SW480 (cell line): ENCODE results near the gene ALKBH5.

Experiments
- DNase-seq: peaks from one replicate; pipeline ENCODE4 v3.0.0-alpha.2; 2016; ENCODE audit warnings: low spot score

The ALKBH5 gene

GRCh38 chr17:18158022-18158600 is 25.5 kb upstream of the ALKBH5 start:
- peak; percentile 93 for DNase-seq

DNA sequence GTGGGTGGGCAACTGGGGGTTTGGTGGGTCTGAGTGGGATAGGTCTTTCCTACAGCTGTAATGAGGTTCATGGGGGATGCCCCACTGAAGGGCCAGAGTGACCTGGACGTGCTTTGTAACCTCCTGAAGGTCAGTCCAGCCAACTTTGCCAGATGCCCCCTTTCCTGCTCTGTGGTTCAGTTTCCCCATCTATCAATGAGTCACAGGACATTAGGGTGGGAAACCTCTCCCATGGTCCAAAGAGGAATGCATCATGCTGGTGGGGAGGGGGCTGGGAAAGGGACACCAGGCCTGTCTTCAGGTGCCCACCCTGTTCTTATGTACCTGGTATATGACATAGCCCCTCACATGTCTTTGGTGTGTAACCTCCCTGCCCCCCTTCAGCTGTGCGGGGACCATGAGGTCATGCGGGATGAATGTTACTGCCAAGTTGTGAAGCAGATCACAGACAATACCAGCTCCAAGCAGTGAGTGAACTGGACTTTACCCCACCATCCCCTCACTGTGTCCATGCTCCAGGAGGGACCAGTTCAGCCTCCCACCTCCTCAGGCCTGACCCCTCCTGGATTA is 24.0 kb upstream of the ALKBH5 start:
- DNase-seq: no peak

DNA sequence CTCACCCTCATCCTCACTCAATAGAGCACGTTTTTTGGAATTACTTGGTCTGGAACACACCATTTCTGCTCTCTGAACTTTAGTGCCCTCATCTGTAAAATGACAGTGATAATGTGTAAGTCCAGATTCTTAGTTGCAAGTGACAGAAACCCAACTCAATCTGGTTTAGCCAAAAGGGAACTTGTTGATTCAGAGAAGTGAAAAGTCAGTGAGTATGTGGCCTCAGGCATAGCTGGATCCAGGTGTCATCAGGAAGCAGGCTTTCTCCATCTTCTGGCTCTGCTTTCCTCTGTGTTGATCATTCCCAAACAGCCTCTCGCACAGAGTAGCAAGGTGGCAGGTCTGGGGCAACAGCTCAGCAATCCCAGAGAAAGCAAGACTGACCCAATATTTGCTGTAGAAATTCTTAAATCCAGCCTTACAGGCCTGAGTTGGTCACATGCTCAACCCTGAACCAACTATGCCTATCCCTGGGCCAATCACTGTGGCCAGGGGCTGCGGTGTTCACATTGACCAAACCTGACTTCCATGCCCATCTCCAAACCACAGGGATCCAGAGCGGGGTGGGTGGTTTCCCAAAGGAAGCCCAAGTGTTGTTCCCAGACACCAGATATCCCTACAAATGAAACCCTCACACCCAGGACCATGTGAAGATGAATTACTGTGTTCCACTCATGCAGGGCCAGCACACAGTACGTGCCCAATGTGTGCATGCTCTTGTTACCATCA is 23.3 kb upstream of the ALKBH5 start:
- DNase-seq: no peak

- no peak for DNase-seq
Observed at GRCh38 chr17:18161207-18162145, 22.2 kb upstream of the ALKBH5 start.

DNA sequence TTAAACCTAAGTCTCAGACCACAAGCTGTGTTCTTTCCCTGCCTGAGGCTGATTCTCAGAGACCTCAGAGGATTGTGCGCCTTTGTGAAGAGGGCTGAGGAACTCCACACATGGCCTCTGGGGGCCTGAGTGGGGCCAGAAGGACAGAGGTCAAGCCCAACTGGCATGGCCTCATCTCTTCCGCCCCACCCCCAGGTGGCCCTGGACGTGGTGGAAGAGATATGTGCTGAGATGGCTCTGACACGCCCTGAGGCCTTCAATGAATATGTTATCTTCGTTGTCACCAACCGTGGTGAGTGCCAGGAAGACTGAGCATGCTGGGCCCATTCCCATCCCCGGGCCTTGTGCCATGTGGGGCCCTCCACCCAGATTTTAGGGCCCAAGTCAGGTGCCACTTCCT is 20.1 kb upstream of the ALKBH5 start:
- no peak for DNase-seq

GRCh38 chr17:18166894-18167293 is 16.7 kb upstream of the ALKBH5 start:
- no peak for DNase-seq

DNA sequence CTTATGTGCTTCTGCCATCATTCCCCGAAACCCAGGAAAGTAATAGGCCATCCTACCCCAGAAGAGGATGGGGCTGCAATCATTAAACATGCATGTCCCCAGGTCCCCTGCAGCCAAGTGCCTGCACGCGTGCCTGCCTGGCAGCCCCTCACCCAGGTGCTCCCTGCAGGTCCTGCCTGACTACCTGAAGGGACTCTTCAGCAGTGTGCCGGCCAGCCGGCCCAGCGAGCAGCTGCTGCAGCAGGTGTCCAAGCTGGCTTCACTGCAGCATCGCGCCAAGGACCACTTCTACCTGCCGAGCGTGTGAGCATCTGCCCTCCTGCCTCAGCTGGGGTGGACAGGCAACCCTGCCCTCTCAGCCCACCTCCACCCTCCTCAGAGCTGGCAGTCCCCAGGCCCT is 16.2 kb upstream of the ALKBH5 start:
- DNase-seq: no peak

DNA sequence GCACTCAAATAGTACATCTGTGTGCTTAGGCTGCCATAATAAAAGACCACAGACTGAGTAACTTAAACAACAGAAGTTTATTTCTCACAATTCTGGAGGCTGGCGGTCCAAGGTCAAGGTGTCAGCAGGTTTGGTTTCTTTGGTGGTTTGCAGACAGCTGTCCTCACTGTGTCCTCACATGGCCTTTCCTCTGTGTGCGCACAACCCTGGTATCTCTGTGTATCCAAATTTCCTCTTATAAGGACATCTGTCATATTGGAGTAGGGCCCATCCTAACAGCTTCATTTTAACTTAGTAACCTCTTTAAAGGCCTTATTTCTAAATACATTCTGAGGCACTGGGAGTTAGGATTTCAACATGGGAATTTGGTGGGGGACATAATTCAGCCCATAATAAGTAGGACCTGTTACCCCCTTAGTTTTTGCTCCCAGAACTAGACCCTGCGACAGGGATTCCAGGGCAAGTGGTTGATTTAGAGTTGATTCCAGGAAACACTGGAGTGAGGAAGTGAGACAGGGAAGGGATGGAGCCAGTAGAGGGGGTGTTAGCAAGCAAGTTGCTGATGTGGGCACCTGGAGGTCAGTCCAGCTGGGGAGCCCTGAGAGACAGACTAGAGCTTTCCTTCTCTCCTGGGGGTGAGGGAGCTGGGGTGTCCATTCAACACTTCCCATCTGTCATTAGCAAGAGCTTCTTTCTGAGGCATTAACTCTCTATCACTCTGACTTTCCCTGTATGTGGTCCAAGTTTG is 10.9 kb upstream of the ALKBH5 start:
- no peak for DNase-seq

DNA sequence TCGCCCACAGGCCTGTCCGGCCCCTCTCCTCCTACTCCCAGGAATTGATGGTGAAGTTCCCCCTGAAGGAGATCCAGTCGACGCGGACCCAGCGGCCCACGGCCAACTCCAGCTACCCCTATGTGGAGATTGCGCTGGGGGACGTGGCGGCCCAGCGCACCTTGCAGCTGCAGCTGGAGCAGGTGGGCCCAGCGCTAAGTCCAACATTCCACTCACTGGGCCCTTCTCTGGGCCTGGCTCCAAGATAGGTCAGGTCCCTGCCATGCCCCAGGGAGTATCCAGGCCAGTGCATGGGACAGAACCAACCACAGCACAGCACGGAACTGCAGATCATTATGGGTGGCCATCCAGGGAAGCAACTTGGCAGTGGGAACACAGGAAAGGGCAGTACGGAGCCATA is 9.9 kb upstream of the ALKBH5 start:
- no peak for DNase-seq

DNA sequence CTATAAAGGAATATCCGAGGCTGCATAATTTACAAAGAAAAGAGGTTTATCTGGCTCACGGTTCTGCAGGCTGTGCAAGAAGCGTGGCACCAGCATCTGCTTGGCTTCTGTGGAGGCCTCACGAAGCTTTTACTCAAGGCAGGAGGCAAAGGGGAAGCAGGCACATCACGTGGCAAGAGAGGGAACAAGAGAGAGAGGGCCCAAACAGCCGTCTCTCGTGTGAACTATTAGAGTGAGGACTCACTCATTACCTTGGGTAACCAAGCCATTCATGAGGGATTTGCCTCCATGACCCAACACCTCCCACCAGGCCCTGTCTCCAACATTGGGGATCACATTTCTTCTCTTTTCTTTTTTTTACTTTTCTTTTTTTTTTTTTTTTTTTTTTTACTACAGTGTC is 7.5 kb upstream of the ALKBH5 start:
- DNase-seq: no peak

GRCh38 chr17:18177133-18177532 is 6.5 kb upstream of the ALKBH5 start:
- no peak for DNase-seq

GRCh38 chr17:18177722-18178121 is 5.9 kb upstream of the ALKBH5 start:
- DNase-seq: no peak

DNA sequence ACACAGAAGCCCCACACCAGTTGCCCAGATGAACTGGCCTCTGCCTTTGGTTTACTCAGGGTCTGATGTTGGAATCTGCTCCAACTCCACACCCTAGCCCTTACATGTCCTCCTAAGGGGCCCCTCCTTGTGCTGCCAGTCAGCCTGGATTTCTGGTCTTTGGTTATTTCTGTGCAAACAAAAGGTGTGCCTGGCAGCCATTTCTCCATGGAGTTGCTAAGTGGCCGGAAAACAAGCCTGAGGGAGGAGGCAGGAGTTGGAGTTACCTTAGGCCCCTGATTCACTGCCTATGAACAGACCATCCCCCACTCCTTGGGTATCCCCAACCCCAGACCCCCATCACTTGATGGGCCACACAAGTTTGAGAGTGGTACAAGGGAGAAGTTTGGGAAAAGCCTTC is 4.4 kb upstream of the ALKBH5 start:
- no peak for DNase-seq

- DNase-seq: no peak
Observed at GRCh38 chr17:18179804-18180203, 3.8 kb upstream of the ALKBH5 start.

DNA sequence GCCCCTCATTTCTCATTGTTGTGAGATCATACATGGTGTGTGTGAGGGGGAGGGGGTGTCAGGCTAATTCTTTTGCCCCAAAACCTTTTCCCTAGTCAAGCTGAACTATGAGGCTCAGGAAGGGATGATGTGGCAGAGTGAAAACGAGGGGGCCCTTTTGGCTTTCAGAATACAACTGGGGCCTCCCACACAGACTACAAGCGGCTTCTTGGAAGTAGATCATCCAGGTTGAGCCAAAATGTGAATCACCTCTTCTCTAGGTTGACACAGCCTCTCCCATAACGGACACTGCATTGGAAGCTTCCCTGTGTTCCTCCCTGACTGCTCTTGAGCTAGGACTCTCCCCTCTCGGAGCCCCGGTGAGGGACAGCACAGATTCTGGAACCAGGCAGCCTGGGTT is 2.3 kb upstream of the ALKBH5 start:
- DNase-seq: no peak

- no peak for DNase-seq
Observed at GRCh38 chr17:18182110-18182977, 1.3 kb upstream of the ALKBH5 start.

GRCh38 chr17:18182978-18183333 is 672 bp upstream of the ALKBH5 start:
- DNase-seq: peak; percentile 64

GRCh38 chr17:18184143-18185031 is 759 bp downstream of the ALKBH5 start:
- peak; percentile 39 for DNase-seq

GRCh38 chr17:18185391-18185790 is 1.8 kb downstream of the ALKBH5 start:
- DNase-seq: no peak
